Stimulated activated CD8-positive, alpha-beta memory T cell treated with anti-CD3 and anti-CD28 coated beads, Interleukin-12 subunit alpha, Interleukin-12 subunit beta, amount 100 ng/mL, for 4 hours (primary cell): Measurements from ENCODE around the gene MX1.
"Not testable (repeated sequence)": the region's sequence is repeated elsewhere in the genome, so short reads cannot be mapped to it uniquely, and the experiment has no call there.

Source experiments
- DNase-seq: peaks from one replicate; pipeline ENCODE4 v3.0.0-alpha.2; 2020; ENCODE audit warnings: low read depth

MX1 gene

DNA sequence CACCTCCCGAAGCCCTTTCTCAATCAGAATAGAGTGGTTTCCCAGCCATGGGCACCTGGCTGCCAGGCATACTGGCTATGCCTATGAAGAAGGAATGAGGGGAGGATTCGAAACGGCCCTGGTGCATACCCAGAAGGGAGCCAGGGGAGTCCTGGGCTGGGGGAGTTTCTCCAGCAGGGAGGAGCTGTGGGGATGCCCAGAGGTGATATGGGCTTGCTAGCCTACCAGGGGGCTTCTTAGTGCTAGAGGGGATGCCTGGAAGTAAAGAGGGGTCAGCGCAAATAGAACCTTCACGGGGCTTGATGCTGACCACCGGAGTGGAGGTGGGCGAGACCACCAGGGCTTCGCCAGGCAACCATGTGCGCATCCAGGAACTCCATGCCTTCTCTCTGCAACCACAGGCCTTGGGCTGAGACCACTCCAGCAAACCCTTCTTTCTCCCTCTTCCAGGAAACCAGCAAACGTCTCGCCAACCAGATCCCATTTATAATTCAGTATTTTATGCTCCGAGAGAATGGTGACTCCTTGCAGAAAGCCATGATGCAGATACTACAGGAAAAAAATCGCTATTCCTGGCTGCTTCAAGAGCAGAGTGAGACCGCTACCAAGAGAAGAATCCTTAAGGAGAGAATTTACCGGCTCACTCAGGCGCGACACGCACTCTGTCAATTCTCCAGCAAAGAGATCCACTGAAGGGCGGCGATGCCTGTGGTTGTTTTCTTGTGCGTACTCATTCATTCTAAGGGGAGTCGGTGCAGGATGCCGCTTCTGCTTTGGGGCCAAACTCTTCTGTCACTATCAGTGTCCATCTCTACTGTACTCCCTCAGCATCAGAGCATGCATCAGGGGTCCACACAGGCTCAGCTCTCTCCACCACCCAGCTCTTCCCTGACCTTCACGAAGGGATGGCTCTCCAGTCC, 18.2 kb upstream of the MX1 start:
- DNase-seq, result no peak

DNA sequence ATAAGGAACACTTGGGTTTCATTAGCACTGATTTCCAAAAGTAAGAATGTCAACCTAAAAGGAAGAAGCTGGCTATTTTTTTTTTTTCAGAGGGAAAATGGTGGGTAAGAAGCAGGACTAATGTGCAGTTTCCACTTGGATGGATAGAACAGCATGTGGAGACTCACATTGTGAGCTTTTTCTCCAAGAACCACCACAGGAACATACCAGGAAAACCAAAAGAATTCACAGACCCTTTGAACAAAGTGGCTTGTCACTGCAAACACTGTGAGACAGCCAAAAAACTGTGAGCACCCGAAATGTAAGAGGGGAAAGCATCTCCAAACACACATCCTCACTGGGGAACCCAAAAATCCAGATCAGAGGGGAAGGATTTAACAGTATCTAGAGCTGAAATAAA, 15.7 kb upstream of the MX1 start:
- DNase-seq, result no peak

DNA sequence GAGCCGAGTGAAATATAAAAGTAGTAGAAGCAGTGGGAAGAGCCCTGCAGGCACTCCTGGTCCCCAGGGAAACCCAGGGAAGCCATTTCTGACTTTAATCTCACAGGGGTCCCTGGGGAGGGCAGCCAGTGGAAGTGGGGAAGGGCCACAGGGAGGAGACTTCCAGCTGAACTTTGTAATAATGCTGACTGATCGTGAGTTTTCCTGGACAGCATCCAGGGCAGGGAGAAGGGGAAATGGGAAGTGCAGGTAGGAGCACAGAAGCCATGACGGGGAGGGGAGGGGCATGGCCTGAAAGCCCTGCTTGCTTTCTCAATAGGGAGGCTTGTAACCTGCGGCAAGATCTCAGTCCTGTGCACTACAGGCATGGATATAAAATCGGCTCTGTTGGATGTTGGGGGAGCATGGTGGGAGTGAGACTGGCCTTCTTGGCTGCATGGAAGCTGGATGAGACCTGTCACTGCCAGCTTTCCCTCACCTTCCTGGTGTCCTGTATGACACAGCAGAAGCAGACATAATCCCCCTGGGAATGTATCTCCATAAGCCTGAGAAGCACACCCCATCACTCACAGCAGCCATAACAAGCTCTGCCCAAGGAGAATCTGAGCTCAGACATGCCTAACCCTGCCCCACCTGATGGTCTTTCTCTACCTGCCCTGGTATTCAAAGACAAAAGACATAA, 15.1 kb upstream of the MX1 start:
- no peak for DNase-seq

DNA sequence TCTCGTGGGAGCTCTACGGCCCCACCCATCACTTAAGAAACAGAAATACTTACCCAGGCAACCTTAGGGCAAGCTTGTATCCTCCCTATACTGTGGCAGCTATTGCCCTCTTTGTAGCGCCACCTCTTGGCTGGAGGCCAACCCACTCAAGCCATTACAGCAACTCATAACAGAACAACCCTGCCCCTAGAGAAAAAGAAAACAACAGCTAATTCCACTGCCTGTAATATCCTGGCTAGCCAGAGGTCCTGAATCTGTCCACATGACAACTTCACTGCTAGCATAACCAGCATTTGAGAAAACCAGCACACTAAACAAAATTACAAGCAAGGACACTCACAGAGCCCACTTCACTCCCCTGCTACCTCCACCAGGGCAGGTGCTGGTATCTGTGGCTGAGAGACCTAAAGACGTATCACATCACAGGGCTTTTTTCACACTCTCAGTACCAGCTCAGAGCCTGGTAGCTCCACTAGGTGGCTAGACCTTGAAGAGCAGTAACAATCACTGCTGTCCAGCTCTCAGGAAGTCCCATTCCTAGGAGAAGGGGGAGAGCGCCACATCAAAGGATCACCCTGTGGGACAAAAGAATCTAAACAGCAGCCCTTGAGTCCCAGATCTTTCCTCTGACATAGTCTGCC, 14.5 kb upstream of the MX1 start:
- DNase-seq, result no peak

DNA sequence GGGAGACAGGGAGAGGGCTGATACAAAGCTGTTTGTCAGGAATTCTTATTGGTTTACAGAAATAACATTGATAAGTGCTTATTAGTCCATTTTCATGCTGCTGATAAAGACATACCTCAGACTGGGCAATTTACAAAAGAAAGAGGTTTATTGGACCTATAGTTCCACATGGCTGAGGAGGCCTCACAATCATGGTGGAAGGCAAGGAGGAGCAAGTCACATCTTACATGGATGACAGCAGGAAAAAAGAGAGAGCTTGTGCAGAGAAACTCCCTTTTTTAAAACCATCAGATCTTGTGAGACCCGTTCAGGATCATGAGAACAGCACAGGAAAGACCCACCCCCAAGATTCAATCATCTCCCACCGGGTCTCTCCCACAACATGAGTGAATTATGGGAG, 8.5 kb upstream of the MX1 start:
- DNase-seq, result not testable (repeated sequence)

GRCh38 chr21:41418393-41418792, 7.6 kb upstream of the MX1 start:
- DNase-seq, result no peak

- DNase-seq, result no peak
Measured at GRCh38 chr21:41418956-41419680, 6.9 kb upstream of the MX1 start.

DNA sequence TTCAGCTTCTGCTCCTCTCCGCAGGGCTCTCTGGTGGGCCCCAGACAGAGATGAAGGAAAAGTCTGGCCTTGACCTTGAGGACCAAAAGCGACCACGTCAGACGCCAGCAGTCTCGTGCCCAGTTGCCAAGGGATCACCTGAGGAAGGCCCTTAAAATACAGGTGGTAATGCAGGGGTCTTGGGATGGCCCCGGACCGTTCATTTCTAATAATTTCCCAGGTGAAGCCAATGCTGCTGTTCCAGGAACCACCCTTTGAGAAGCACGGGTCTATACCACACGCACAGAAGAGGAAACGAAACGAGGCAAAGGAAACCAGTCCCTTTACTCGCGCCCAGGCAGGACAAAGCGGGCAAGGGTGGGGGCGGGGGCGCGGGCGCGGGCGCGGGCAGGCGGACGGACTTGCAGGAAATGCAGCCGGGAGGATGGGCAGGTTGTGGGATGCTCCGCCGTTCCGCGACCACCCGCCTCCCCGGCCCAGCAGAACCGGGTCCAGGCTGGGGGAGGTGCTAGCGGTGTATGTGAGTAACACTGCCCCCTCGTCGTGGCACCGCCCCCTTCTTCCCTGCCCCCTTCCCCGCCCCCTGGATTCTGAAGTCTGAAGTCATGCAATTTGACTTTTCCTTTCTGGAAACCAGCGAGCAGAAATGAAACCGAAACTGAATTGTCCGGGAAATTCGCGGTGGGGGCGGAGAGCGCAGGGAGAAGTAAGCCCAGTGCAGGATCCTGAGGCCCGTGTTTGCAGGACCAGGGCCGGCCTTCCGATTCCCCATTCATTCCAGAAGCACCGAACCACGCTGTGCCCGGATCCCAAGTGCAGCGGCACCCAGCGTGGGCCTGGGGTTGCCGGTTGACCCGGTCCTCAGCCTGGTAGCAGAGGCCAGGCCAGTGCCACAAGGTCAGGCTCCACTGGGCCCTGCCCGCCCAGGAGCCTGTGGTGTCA, 5.8 kb upstream of the MX1 start:
- DNase-seq, result peak; percentile 53

DNA sequence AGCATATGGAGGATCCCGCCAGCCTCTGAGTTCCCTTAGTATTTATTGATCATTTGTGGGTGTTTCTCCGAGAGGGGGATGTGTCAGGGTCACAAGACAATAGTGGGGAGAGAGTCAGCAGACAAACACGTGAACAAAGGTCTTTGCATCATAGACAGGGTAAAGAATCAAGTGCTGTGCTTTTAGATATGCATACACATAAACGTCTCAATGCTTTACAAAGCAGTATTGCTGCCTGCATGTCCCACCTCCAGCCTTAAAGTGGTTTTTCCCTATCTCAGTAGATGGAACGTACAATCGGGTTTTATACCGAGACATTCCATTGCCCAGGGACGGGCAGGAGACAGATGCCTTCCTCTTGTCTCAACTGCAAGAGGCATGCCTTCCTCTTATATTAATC, 5.0 kb upstream of the MX1 start:
- DNase-seq, result not testable (repeated sequence)

DNA sequence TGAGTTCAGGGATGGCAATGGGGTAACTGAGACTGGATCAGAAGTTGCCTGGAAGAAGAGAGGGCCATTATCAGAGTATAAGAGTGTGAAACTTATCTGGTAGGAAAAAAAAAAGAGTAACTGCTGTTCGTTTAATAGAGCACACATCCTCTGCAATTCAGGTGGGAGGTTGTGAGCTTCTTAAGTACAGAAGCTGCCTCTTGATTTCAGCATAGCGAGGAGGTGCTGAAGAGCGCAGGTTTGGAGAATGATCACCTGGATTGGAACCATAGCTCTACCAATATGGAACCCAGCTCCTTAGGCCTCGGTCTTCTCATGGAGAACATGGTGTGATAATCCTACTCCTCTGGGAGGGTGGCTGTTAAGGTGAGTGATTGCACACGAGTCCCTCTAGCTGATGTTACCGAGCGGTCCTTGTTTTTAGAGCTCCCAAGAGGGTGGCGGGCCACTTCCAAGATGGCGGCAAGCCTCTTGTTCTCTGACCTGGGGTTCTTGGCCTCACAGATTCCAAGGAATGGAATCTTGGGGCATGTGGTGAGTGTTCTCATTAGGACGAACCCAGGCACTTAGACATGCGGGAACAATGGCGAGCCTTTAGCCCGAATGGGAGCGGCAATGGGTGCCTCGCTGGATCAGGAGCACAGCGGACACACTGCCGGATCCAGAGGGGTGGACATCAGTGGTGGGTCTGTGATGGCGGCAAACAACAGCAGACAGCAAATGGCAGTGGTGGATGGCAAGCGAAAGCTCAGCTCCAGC, 3.3 kb upstream of the MX1 start:
- no peak for DNase-seq

- DNase-seq, result not testable (repeated sequence)
Measured at GRCh38 chr21:41423305-41423636, 2.8 kb upstream of the MX1 start.

DNA sequence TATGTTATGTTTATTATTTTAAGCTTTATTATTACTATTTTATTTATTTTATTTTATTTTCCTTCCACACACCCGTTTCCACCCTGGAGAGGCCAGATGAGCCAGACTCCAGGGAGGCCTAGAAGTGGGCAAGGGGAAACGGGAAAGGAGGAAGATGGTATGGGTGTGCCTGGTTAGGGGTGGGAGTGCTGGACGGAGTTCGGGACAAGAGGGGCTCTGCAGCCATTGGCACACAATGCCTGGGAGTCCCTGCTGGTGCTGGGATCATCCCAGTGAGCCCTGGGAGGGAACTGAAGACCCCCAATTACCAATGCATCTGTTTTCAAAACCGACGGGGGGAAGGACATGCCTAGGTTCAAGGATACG, 468 bp upstream of the MX1 start:
- DNase-seq, result no peak

GRCh38 chr21:41426676-41427404, 801 bp downstream of the MX1 start:
- no peak for DNase-seq

DNA sequence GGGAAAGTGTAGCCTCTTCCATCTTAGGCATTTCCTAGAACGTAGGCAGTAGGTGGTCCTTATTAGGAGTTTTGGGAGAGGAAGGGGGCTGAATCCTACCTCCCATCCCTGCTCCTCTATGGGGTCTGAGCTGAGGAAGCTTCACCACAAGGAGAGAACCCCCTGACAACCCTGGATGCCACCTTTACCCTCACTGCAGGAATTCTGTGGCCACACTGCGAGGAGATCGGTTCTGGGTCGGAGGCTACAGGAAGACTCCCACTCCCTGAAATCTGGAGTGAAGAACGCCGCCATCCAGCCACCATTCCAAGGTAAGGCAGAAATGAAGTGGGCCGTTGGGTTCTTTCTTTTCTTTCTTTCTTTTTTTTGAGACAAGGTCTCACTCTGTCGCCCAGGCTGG, 1.5 kb downstream of the MX1 start:
- no peak for DNase-seq

GRCh38 chr21:41428311-41428710, 2.3 kb downstream of the MX1 start:
- DNase-seq, result no peak

DNA sequence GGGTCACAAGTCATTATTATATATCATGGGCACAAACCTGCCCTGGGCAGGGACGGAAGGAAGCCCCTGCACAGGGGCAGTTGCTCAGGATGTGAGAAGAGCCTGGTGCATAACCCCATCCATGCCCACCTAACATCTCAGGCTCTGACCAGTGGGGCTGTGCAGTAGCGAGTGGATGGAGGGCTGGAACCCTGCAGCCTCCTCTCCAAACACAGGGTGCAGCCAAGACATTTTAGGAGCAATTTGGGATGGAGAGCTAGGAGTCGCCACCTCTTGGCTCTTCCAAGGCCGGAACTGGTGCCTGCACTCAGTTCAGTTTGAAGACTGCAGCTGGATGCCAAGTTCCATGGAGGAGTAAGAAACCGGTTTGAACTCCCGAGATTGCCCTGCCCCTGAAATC, 2.8 kb downstream of the MX1 start:
- DNase-seq, result no peak

- DNase-seq, result no peak
Measured at GRCh38 chr21:41429305-41429704, 3.3 kb downstream of the MX1 start.

GRCh38 chr21:41429925-41430491, 4.0 kb downstream of the MX1 start:
- no peak for DNase-seq

DNA sequence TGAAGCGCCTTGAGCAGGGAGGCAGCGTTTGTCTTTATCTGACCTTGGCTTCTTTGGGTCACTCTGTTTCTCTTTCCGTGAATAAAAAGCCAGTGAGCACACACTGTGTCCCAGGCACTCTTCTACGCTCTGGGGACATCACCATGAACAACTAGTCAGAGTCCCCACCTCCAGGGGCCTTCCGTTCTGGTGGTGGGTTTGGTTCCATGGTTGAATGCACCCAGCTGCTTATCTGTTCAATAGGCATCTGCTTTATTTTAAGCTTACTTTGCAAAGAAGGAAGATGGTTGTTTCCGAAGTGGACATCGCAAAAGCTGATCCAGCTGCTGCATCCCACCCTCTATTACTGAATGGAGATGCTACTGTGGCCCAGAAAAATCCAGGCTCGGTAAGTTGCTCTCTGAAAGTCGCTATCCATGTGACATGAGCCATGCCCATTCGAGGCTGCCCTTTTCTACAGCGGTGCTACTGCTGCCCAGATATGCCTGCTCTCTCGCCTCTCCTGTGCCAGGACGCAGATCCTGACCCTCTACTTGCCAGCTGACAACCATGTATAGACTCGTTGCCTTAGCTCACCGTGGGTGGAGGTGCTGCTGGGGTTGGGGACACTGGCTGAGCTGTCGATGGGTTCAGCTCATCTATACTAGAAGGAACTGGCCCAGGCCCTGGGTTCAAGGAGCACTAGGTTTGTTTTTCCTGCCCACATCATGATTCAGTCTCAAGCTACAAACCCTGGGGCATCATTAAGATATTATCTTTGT, 5.9 kb downstream of the MX1 start:
- no peak for DNase-seq
